GM12878 (cell line): ENCODE data around the gene OSTN. TPM values are rescaled to one million over a fixed set of nuclear protein-coding genes. Genes with fewer than 3 reads are reported as not detected.

Source experiments
- ATAC-seq: fragments of 200-7000 bp; cut with Tn5 transposase; 3 replicates; pipeline ENCODE4 v1.9.1; 2020; ENCODE audit warnings: mild to moderate bottlenecking, moderate library complexity
- BruUV-seq: library from RNA; stranded (reverse); fragments of 400-500 nt; replicated peaks from 2 replicates; lab custom pipeline; 2021; lab: Mats Ljungman, UMichigan
- CTCF ChIA-PET: fragments of 300-600 bp; sonication (Branson Sonifier 250); formaldehyde crosslinking; extraction: SDS; loops from one replicate; lab custom pipeline; 2021; ENCODE audit warnings: inconsistent platforms; lab: Yijun Ruan, JAX
- POLR2A ChIA-PET: fragments of 350-600 bp; formaldehyde crosslinking; extraction: SDS; loops from one replicate; lab custom pipeline; 2021; ENCODE audit warnings: inconsistent platforms; lab: Charles Lee
- RAD21 ChIA-PET: fragments of 300-600 bp; sonication (Branson Sonifier 250); formaldehyde crosslinking; loops from one replicate; lab custom pipeline; 2023; ENCODE audit warnings: antibody characterized with exemption; ENCODE audit not compliant: unreplicated experiment; lab: Charles Lee
- SMC1A ChIA-PET: fragments of 300-600 bp; sonication (Branson Sonifier 250); formaldehyde crosslinking; loops from one replicate; lab custom pipeline; 2023; ENCODE audit not compliant: unreplicated experiment, uncharacterized antibody; lab: Charles Lee
- DNase-seq: peaks from one replicate; pipeline ENCODE4 v3.0.0-alpha.2; 2011; ENCODE audit warnings: low read depth, low spot score
- FAIRE-seq: peaks from 3 replicates; lab custom pipeline; 2011; peaks lifted over from hg19 to GRCh38; lab: Jason Lieb, UNC
- H2AFZ ChIP-seq: 2 replicates; pipeline ENCODE4 v1.6.0; 2011; ENCODE audit warnings: low read depth, low read length, control low read depth; ENCODE audit not compliant: control insufficient read depth
- H3K27ac ChIP-seq: 2 replicates; pipeline ENCODE4 v1.5.1; 2011; ENCODE audit warnings: control low read depth; ENCODE audit not compliant: control insufficient read depth, insufficient read depth
- H3K27me3 ChIP-seq, 2 experiments: replicated peaks in 1 of 2; 2 replicates each; pipeline versions ENCODE4 v1.6.0 to v1.6.1; 2011; ENCODE audit warnings: low read length in 1 of 2; ENCODE audit not compliant: control insufficient read depth in 2 of 2, insufficient read depth in 2 of 2
- H3K36me3 ChIP-seq, 2 experiments: 2 replicates each; pipeline ENCODE4 v1.5.1; 2011; ENCODE audit warnings: low read length in 1 of 2; ENCODE audit not compliant: control insufficient read depth in 2 of 2, insufficient read depth in 2 of 2
- H3K4me1 ChIP-seq: 2 replicates; pipeline ENCODE4 v1.6.1; 2011; ENCODE audit warnings: mild to moderate bottlenecking, low read length, moderate library complexity, mixed read lengths; ENCODE audit not compliant: control insufficient read depth, insufficient read depth
- H3K4me2 ChIP-seq: 2 replicates; pipeline ENCODE4 v1.6.0; 2011; ENCODE audit warnings: control low read depth; ENCODE audit not compliant: control insufficient read depth, insufficient read depth
- H3K4me3 ChIP-seq: fragments of 200-600 bp; sonication (generic); 2 replicates; pipeline ENCODE4 v1.5.1; 2016
- H3K79me2 ChIP-seq: 2 replicates; pipeline ENCODE4 v1.6.0; 2011; ENCODE audit warnings: low read length; ENCODE audit not compliant: control insufficient read depth, insufficient read depth
- H3K9ac ChIP-seq: 2 replicates; pipeline ENCODE4 v1.8.0; 2011; ENCODE audit warnings: low read length, control low read depth, mixed read lengths; ENCODE audit not compliant: control insufficient read depth, insufficient read depth
- H3K9me3 ChIP-seq: replicated peaks from 3 replicates; pipeline ENCODE4 v1.5.1; 2011; ENCODE audit warnings: mild to moderate bottlenecking, low read length; ENCODE audit not compliant: control insufficient read depth, insufficient read depth
- H4K20me1 ChIP-seq: 2 replicates; pipeline ENCODE4 v1.6.0; 2011; ENCODE audit not compliant: control insufficient read depth, insufficient read depth
- CTCF ChIP-seq, 3 experiments: IDR thresholded peaks in 2 of 3; conservative IDR thresholded peaks in 1 of 3; 2 replicates each; pipeline ENCODE4 v1.5.1; 2011; ENCODE audit warnings: low read depth in 3 of 3, low read length in 3 of 3, mild to moderate bottlenecking in 3 of 3, control low read depth in 2 of 3, moderate library complexity in 2 of 3, inconsistent platforms in 1 of 3, mixed read lengths in 1 of 3; ENCODE audit not compliant: control insufficient read depth in 2 of 3, insufficient read depth in 1 of 3; ENCODE audit errors: extremely low read depth in 1 of 3
- DPF2 ChIP-seq: fragments of 450-650 bp; IDR thresholded peaks from 2 replicates; pipeline ENCODE4 v1.6.1; 2017; ENCODE audit warnings: mild to moderate bottlenecking
- E2F8 ChIP-seq: fragments of 450-650 bp; IDR thresholded peaks from 2 replicates; pipeline ENCODE4 v1.6.1; 2018; ENCODE audit warnings: mild to moderate bottlenecking, low read depth, moderate library complexity; ENCODE audit not compliant: partially characterized antibody
- HDAC2 ChIP-seq: fragments of 200-600 bp; sonication (generic); IDR thresholded peaks from 2 replicates; pipeline ENCODE4 v1.6.1; 2017
- IRF3 ChIP-seq: fragments of 450-650 bp; IDR thresholded peaks from 2 replicates; pipeline ENCODE4 v1.6.1; 2014; ENCODE audit warnings: mild to moderate bottlenecking
- KDM1A ChIP-seq: fragments of 200-600 bp; sonication (generic); IDR thresholded peaks from 2 replicates; pipeline ENCODE4 v1.6.1; 2016; ENCODE audit warnings: borderline replicate concordance
- LARP7 ChIP-seq: fragments of 450-650 bp; IDR thresholded peaks from 2 replicates; pipeline ENCODE4 v1.6.1; 2017; ENCODE audit warnings: mild to moderate bottlenecking
- NFYA ChIP-seq: IDR thresholded peaks from 2 replicates; pipeline ENCODE4 v1.6.1; 2011; ENCODE audit warnings: low read depth, mild to moderate bottlenecking, low read length, improper control_type of control experiment, borderline replicate concordance
- NRF1 ChIP-seq: conservative IDR thresholded peaks from 2 replicates; pipeline ENCODE4 v1.6.1; 2011; ENCODE audit warnings: mild to moderate bottlenecking, low read depth, low read length, improper control_type of control experiment
- TAF1 ChIP-seq: IDR thresholded peaks from 2 replicates; pipeline ENCODE4 v1.6.1; 2011; ENCODE audit warnings: mild to moderate bottlenecking, low read depth, low read length, borderline replicate concordance
- TCF12 ChIP-seq: IDR thresholded peaks from 2 replicates; pipeline ENCODE4 v1.6.1; 2011; ENCODE audit warnings: low read depth, mild to moderate bottlenecking, low read length
- ZBTB33 ChIP-seq: fragments of 450-650 bp; IDR thresholded peaks from 2 replicates; pipeline ENCODE4 v1.6.1; 2017; ENCODE audit warnings: mild to moderate bottlenecking
- ZNF207 ChIP-seq: fragments of 450-650 bp; IDR thresholded peaks from 2 replicates; pipeline ENCODE4 v1.6.1; 2014; ENCODE audit warnings: antibody characterized with exemption, mild to moderate bottlenecking, borderline replicate concordance
- ZNF217 ChIP-seq: fragments of 450-650 bp; IDR thresholded peaks from 2 replicates; pipeline ENCODE4 v1.6.1; 2017; ENCODE audit warnings: antibody characterized with exemption, mild to moderate bottlenecking
- ZNF274 ChIP-seq: IDR thresholded peaks from one replicate; pipeline ENCODE4 v1.8.0; 2011; ENCODE audit not compliant: insufficient read length, insufficient read depth
- ZSCAN29 ChIP-seq: fragments of 450-650 bp; IDR thresholded peaks from 2 replicates; pipeline ENCODE4 v1.6.1; 2017; ENCODE audit warnings: mild to moderate bottlenecking, moderate library complexity
- in situ Hi-C: fragments of 300-500 bp; cut with MboI; formaldehyde crosslinking; loops from 9 replicates; pipeline ENCODE4 v1.14.3; 2018; ENCODE audit warnings: mixed read lengths
- intact Hi-C: fragments of 100-400 bp; cut with micrococcal nuclease; formaldehyde crosslinking; loops from one replicate; pipeline ENCODE4 v1.14.2; 2022; ENCODE audit not compliant: unreplicated experiment
- polyA plus RNA-seq, 11 experiments: library from polyadenylated mRNA; depleted of rRNA in 4 of 11; unstranded in 6 of 11; stranded (reverse) in 5 of 11; fragments of >200 nt; fragmentation: Nextera tagmentation in 4 of 11; fragmentation: Illumina TruSeq in 1 of 11; extraction: Ambion mirVana in 4 of 11; extraction: Trizol in 1 of 11; gene quantifications; 1 replicate in 1 of 11; 2 replicates in 10 of 11; pipeline versions ENCODE4 v1.2.1 to v1.2.3, GENCODE V29; 2011 to 2016; ENCODE audit warnings: inconsistent platforms in 2 of 11, missing spikeins in 2 of 11, low read depth in 1 of 11
- total RNA-seq, 4 experiments: library from RNA; depleted of rRNA in 3 of 4; stranded (reverse); fragments of >200 nt in 3 of 4; fragmentation: Illumina TruSeq in 1 of 4; extraction: Trizol in 1 of 4; gene quantifications; 2 replicates each; pipeline versions ENCODE4 v1.2.1 to v1.2.3, GENCODE V29; 2013 to 2021

The OSTN gene
- total and polyA plus RNA-seq, 10 of the 15 experiments (the other 5 are each of a cell fraction or from before 2014, with no cell fraction given) = 0.04 to 0.27 (median 0.06) TPM; not detected in 6

- intact Hi-C loops (no loop called here), in situ Hi-C loops (no loop called here)
- FAIRE-seq (no peak), DNase-seq (no peak), ATAC-seq (no peak)
- TF ChIP-seq TCF12 (no peak), TAF1 (no peak), LARP7 (no peak), HDAC2 (no peak), ZNF217 (no peak), E2F8 (no peak), ZNF274 (no peak), KDM1A (no peak), NFYA (no peak), DPF2 (no peak), ZNF207 (no peak), NRF1 (no peak), ZBTB33 (no peak), CTCF (IDR thresholded peaks at IDR 0.05 in 2 of 3, conservative IDR thresholded peaks at IDR 0.05 in 1 of 3; ENCODE audit: control insufficient read depth in 2 of 3, extremely low read depth in 1 of 3, insufficient read depth in 1 of 3, low read depth in 3 of 3, low read length in 3 of 3) (no peak), ZSCAN29 (no peak), IRF3 (no peak)
- ChIA-PET SMC1A (interaction anchor here (0.8 to 21.5 kb wide), 9 partner anchors 8 to 94 kb away, joined by 3 to 375 read pairs (median 21); partner anchors contain the start of gene UTS2B), RAD21 (interaction anchor here (1.0 to 5.2 kb wide), 6 partner anchors 9 to 98 kb away, joined by 3 to 40 read pairs (median 10); partner anchors contain the start of genes CCDC50 and UTS2B), POLR2A (interaction anchor here (0.6 to 1.6 kb wide), 2 partner anchors 30 to 880 kb away, joined by 5 read pairs; no protein-coding TSS in a partner anchor), CTCF (interaction anchor here (0.8 kb wide), 2 partner anchors 40 to 68 kb away, joined by 3 read pairs; partner anchors contain the start of gene CCDC50)
- Histone ChIP-seq H3K27ac (no peak overlapping the region), H2AFZ (no peak overlapping the region), H3K4me1 (peaks cover 8% of the 10 kb centered on the region; the same call in 1 of the 2 replicates), H3K9me3 (no peaks in the 10 kb centered on the region), H3K4me2 (no peak overlapping the region), H4K20me1 (no peaks in the 10 kb centered on the region), H3K4me3 (no peak overlapping the region), H3K27me3 (no peaks in the 10 kb centered on the region), H3K9ac (no peak overlapping the region), H3K79me2 (no peaks in the 10 kb centered on the region), H3K36me3 (no peaks in the 10 kb centered on the region)
- BruUV-seq = no TSS peak
These were observed 62.2 kb downstream of the OSTN start for GRCh38 chr3:191261304-191261638.
